Heart right ventricle (tissue), 16 donors: ENCODE measurements around the gene CEBPE. TPM values are rescaled to one million over a fixed set of nuclear protein-coding genes. Genes with fewer than 3 reads are reported as not detected.
A peak's percentile ranks its signal among the peaks of the same experiment; 100 is the strongest.

Experiments
- ATAC-seq, 8 donors: fragments of 200-7000 bp; cut with Tn5 transposase; one replicate each; pipeline ENCODE4 v1.9.1; 2020; ENCODE audit warnings: mild to moderate bottlenecking in 8 of 8, moderate library complexity in 8 of 8, moderate number of reproducible peaks in 1 of 8
- DNase-seq, 2 donors: peaks; one replicate each; pipeline ENCODE4 v3.0.0-alpha.2; 2020
- H3K27ac ChIP-seq, 10 donors: fragments of 200-600 bp; sonication (generic) in 2 of 10; one replicate each; pipeline versions ENCODE4 v1.5.0 to v1.8.0; 2020 to 2022; ENCODE audit warnings: mild to moderate bottlenecking in 3 of 10
- H3K27me3 ChIP-seq, 7 donors: fragments of 200-600 bp; one replicate each; pipeline ENCODE4 v1.8.0; 2021 to 2022; ENCODE audit warnings: mild to moderate bottlenecking in 2 of 7
- H3K36me3 ChIP-seq, 9 donors: fragments of 200-600 bp; sonication (generic) in 1 of 9; one replicate each; pipeline versions ENCODE4 v1.5.0 to v1.8.0; 2020 to 2022; ENCODE audit warnings: mild to moderate bottlenecking in 2 of 9
- H3K4me1 ChIP-seq, 9 donors: fragments of 200-600 bp; sonication (generic) in 1 of 9; one replicate each; pipeline versions ENCODE4 v1.5.0 to v1.8.0; 2020 to 2022; ENCODE audit warnings: mild to moderate bottlenecking in 4 of 9
- H3K4me3 ChIP-seq, 10 donors: fragments of 200-600 bp; sonication (generic) in 2 of 10; one replicate each; pipeline versions ENCODE4 v1.5.0 to v1.8.0; 2020 to 2022; ENCODE audit warnings: mild to moderate bottlenecking in 7 of 10, moderate library complexity in 2 of 10
- H3K9me3 ChIP-seq, 11 donors: fragments of 200-600 bp in 10 of 11; sonication (generic) in 2 of 11; one replicate each; pipeline versions ENCODE4 v1.5.0 to v1.8.0; 2013 to 2022; ENCODE audit warnings: mild to moderate bottlenecking in 2 of 11, control low read depth in 1 of 11, moderate library complexity in 1 of 11
- CTCF ChIP-seq, 9 donors: fragments of 200-600 bp; sonication (generic) in 2 of 9; IDR thresholded peaks; one replicate each; pipeline versions ENCODE4 v1.5.0 to v1.8.0; 2021 to 2022; ENCODE audit warnings: antibody characterized with exemption in 9 of 9, mild to moderate bottlenecking in 5 of 9, moderate library complexity in 1 of 9
- WGBS, 2 donors: extraction: QIAGEN DNeasy Blood & Tissue Kit; methylation state at CpG; one replicate each; pipeline ENCODE4 v1.1.7; 2013; ENCODE audit warnings: inconsistent platforms in 1 of 2; 5-methylcytosine and 5-hydroxymethylcytosine counted together
- intact Hi-C, 10 donors: fragments of 100-400 bp; cut with DNase I; formaldehyde crosslinking; loops; one replicate each; pipeline versions ENCODE4 v1.11.1 to v1.14.2; 2022
- polyA plus RNA-seq, 2 donors: library from polyadenylated mRNA; stranded (reverse); fragments of 200-250 nt; gene quantifications; one replicate each; pipeline ENCODE4 v1.2.3, GENCODE V29; 2013
- total RNA-seq, 10 donors: library from RNA; stranded (reverse); fragmentation: NEBNext Ultra II Directional in 3 of 10; extraction: Animal tissue kit (Norgen Biotek cat#: 25700) in 3 of 10; gene quantifications; one replicate each; pipeline versions ENCODE4 v1.2.1 to v1.2.4, GENCODE V29; 2021 to 2023
- donor health status: Arrhythmogenic right ventricular cardiomyopathy.
- donor health status: ischemic (EF 13 %, LVEDD 7.1; RV severe dilation, severe dysfunction).
- donor health status: healthy with polysubstance abuse.
- donor health status: DM: no; HTN: yes; CAD: no.
- donor health status: DM: no; HTN: no; CAD: no.
- donor health status: ischemic (EF 25% LVEDD 6.9; RV normal size, moderate dysfunction).
- donor health status: ischemic (EF 25% LVEDD 5.7; RV mildly dilated, moderate dysfunction).
- donor health status: healthy.
- donor health status: DM: yes; HTN: yes; CAD: no.
- donor health status: Ischemic cardiomyopathy.
- donor health status: ischemic (EF 35%, LVEDD 5.7; RV mildly dilated, moderate dysfunction).
- donor health status: nonischemic (EF 11% LVEDD 7.7; RV severe dilation, severe dysfunction).
- donor health status: DM: yes; HTN: yes; CAD: no.
- donor health status: PGD.
- donor health status: ischemic (EF 29% LVEDD 5.4; RV normal size, mild dysfunction).
- donor health status: nonischemic (EF 23%, LVEDD 6.1; RV moderate dilation, normal function).

The CEBPE gene
- total and polyA plus RNA-seq, 12 donors = 0.07 to 0.53 TPM; not detected in 10

DNA sequence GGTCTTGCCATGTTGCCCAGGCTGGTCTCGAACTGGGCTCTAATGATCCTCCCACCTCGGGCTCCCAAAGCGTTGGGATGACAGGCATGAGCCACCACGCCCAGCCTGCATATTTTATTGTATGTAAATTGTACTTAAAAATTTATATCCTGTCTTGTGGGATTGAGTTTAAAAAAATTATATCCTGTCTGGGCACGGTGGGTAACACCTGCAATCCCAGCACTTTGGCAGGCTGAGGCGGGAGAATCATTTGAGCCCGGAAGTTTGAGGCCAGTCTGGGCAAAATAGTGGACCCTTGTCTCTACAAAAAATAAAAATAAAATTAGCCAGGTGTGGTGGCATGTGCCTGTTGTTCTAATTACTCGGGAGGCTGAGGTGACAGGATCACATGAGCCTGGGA, 13.9 kb upstream of the CEBPE start:
- TF ChIP-seq CTCF (IDR thresholded peaks at IDR 0.05) = no peak
- H3K36me3 ChIP-seq = peaks cover 0 to 38% (median 0%) of the 10 kb centered on the region in 9 donors
- H3K4me1 ChIP-seq = peaks cover 0 to 23% (median 3%) of the 10 kb centered on the region in 9 donors
- no peaks in the 10 kb centered on the region for H3K27me3 ChIP-seq
- no peak for DNase-seq
- intact Hi-C loops = no loop called here
- no peak overlapping the region for H3K4me3 ChIP-seq
- ATAC-seq = no peak
- no peak overlapping the region for H3K27ac ChIP-seq
- H3K9me3 ChIP-seq = no peaks in the 10 kb centered on the region
- WGBS, 2 donors = 72 to 76% methylated on average over 8 of the region's 8 CpGs

DNA sequence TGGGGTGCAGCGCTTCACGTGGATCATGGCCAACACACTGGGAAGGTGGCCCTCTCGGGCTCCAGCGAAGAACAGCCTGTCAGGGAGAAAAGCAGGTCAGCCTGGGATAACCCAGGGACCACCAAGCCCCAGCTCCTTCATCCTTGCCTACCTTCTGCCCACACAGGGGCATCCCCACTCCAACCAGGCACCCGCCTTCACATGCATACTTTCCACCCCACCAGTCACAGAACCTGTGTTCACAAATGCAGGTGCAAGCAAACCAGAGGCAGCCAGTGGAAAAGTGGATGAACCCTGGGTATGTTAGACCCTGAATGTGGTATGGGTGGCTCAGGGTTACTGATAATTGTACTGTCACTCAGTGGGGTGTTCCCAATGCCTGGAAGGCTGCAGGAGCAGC, 12.4 kb upstream of the CEBPE start:
- intact Hi-C loops = no loop called here
- WGBS, 2 donors = 76 to 84% methylated on average over 5 of the region's 5 CpGs
- TF ChIP-seq CTCF (IDR thresholded peaks at IDR 0.05) = no peak
- DNase-seq (no peak), ATAC-seq (peak in 1 of 8 donors; percentile 16)
- Histone ChIP-seq H3K27ac (no peak overlapping the region), H3K27me3 (no peaks in the 10 kb centered on the region), H3K36me3 (peaks cover 0 to 33% (median 0%) of the 10 kb centered on the region in 9 donors), H3K9me3 (no peaks in the 10 kb centered on the region), H3K4me3 (no peak overlapping the region), H3K4me1 (peaks cover 0 to 23% (median 0%) of the 10 kb centered on the region in 9 donors)

GRCh38 chr14:23130871-23131270, 11.8 kb upstream of the CEBPE start:
- H3K27ac ChIP-seq = no peak overlapping the region
- H3K4me3 ChIP-seq = no peak overlapping the region
- H3K9me3 ChIP-seq = no peaks in the 10 kb centered on the region
- H3K36me3 ChIP-seq = peaks cover 0 to 31% (median 0%) of the 10 kb centered on the region in 9 donors
- peak in 1 of 8 donors; percentile 49 for ATAC-seq
- DNase-seq = no peak
- intact Hi-C loops = no loop called here
- WGBS, 2 donors = 42 to 57% methylated on average over 3 of the region's 3 CpGs
- peaks cover 0 to 23% (median 0%) of the 10 kb centered on the region in 9 donors for H3K4me1 ChIP-seq
- no peak for TF ChIP-seq CTCF (IDR thresholded peaks at IDR 0.05)
- H3K27me3 ChIP-seq = no peaks in the 10 kb centered on the region

DNA sequence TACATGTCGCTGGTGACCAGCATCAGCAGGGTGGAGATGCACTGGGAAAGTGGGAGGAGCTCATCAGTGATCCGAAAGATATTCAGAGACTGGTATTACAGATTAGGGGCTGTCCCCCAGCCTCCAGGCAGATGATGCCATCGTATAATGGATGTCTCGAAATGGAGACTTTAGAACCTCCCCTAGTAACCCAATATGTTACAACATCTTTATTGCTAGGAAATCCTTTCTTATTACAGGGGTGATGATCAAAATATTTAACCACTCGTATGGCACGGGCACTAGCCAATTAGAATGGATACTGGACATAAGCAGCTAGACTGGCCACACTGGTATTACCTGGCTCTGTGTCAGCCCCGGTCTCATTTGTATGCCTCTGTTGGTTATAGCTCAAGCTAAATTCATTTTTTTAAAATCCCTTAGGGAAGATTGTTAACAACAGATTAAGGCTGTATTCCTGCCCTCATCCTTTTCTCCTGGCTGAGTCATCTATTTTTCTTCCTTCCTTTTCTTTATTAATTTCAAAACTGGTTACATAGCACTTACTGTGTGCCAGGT, 10.8 kb upstream of the CEBPE start:
- no peaks in the 10 kb centered on the region for H3K27me3 ChIP-seq
- peaks cover 0 to 23% (median 0%) of the 10 kb centered on the region in 9 donors for H3K4me1 ChIP-seq
- ATAC-seq = no peak
- no peak overlapping the region for H3K27ac ChIP-seq
- 91% methylated on average over 7 of the region's 7 CpGs for WGBS, 2 donors
- no peak overlapping the region for H3K4me3 ChIP-seq
- no peaks in the 10 kb centered on the region for H3K9me3 ChIP-seq
- DNase-seq = no peak
- TF ChIP-seq CTCF (IDR thresholded peaks at IDR 0.05) = no peak
- intact Hi-C loops = loop anchor here in 5 of 10 donors (10.0 kb wide), 2 partner anchors 165 to 175 kb away; partner anchors contain the start of genes BCL2L2 (in 1 of the 5) and PPP1R3E (in 1 of the 5)
- H3K36me3 ChIP-seq = peaks cover 0 to 31% (median 0%) of the 10 kb centered on the region in 9 donors
